Amniotic stem cell (primary cell): ENCODE data around the gene ZDHHC22.

Experiments used
- DNase-seq: peaks from one replicate; lab custom pipeline; 2025; lab: John Stamatoyannopoulos, UW

The ZDHHC22 gene

GRCh38 chr14:77103951-77104350, 37.6 kb downstream of the ZDHHC22 start:
- no peak for DNase-seq

- DNase-seq: no peak
These were observed 38.1 kb downstream of the ZDHHC22 start for GRCh38 chr14:77103475-77103874.

GRCh38 chr14:77102154-77102553, 39.4 kb downstream of the ZDHHC22 start:
- no peak for DNase-seq

GRCh38 chr14:77100961-77101360, 40.6 kb downstream of the ZDHHC22 start:
- no peak for DNase-seq

- peak; percentile 26 for DNase-seq
These were observed 42.0 kb downstream of the ZDHHC22 start for GRCh38 chr14:77099425-77100167.

- DNase-seq: no peak
These were observed 42.9 kb downstream of the ZDHHC22 start for GRCh38 chr14:77098529-77099353.

- DNase-seq: peak; percentile 99
These were observed 43.7 kb downstream of the ZDHHC22 start, which contains the start of gene CIPC for GRCh38 chr14:77097700-77098528. Gene CIPC, plus strand, starts transcription at chr14:77098258. Its CDS starts 7,451 bp downstream, at chr14:77105709.

GRCh38 chr14:77097006-77097699, 44.4 kb downstream of the ZDHHC22 start:
- peak; percentile 44 for DNase-seq

GRCh38 chr14:77094672-77095284, 46.8 kb downstream of the ZDHHC22 start:
- DNase-seq: peak; percentile 66

GRCh38 chr14:77092676-77093075, 48.9 kb downstream of the ZDHHC22 start:
- DNase-seq: no peak

- no peak for DNase-seq
These were observed 50.1 kb downstream of the ZDHHC22 start for GRCh38 chr14:77091518-77091917.

- no peak for DNase-seq
These were observed 52.9 kb downstream of the ZDHHC22 start for GRCh38 chr14:77088645-77089044.

GRCh38 chr14:77088219-77088618, 53.4 kb downstream of the ZDHHC22 start:
- DNase-seq: no peak

- DNase-seq: no peak
These were observed 54.0 kb downstream of the ZDHHC22 start for GRCh38 chr14:77087631-77088030.

- no peak for DNase-seq
These were observed 54.6 kb downstream of the ZDHHC22 start for GRCh38 chr14:77086951-77087350.

- DNase-seq: no peak
These were observed 55.4 kb downstream of the ZDHHC22 start for GRCh38 chr14:77086017-77086727.

GRCh38 chr14:77085538-77085937, 56.1 kb downstream of the ZDHHC22 start:
- DNase-seq: no peak

- DNase-seq: no peak
These were observed 56.6 kb downstream of the ZDHHC22 start for GRCh38 chr14:77084985-77085384.

GRCh38 chr14:77083082-77083481, 58.5 kb downstream of the ZDHHC22 start:
- no peak for DNase-seq

GRCh38 chr14:77082356-77082755, 59.2 kb downstream of the ZDHHC22 start:
- DNase-seq: no peak
